Muscle layer of duodenum (tissue), 2 donors: Measurements from ENCODE around the gene CERS4.
"Not testable (repeated sequence)": the region's sequence is repeated elsewhere in the genome, so short reads cannot be mapped to it uniquely, and the experiment has no call there.

ENCODE experiments used
- H3K27ac ChIP-seq: one replicate; pipeline ENCODE4 v1.7.0; 2013; ENCODE audit warnings: mild to moderate bottlenecking, low read length
- H3K27me3 ChIP-seq: one replicate; pipeline ENCODE4 v1.7.0; 2013; ENCODE audit warnings: low read depth, mild to moderate bottlenecking, control low read depth, low read length
- H3K36me3 ChIP-seq, 2 donors: one replicate each; pipeline ENCODE4 v1.7.0; 2013; ENCODE audit warnings: low read length in 2 of 2, control low read depth in 1 of 2, mild to moderate bottlenecking in 1 of 2; ENCODE audit not compliant: insufficient read depth in 2 of 2, control insufficient read depth in 1 of 2
- H3K4me1 ChIP-seq, 2 donors: one replicate each; pipeline ENCODE4 v1.7.0; 2013; ENCODE audit warnings: low read length in 2 of 2, mild to moderate bottlenecking in 2 of 2, control low read depth in 1 of 2, moderate library complexity in 1 of 2; ENCODE audit not compliant: insufficient read depth in 2 of 2, control insufficient read depth in 1 of 2
- H3K4me3 ChIP-seq, 2 donors: one replicate each; pipeline ENCODE4 v1.7.0; 2013; ENCODE audit warnings: low read length in 2 of 2, low read depth in 1 of 2, mild to moderate bottlenecking in 1 of 2
- H3K9me3 ChIP-seq, 2 donors: one replicate each; pipeline ENCODE4 v1.7.0; 2013; ENCODE audit warnings: low read length in 2 of 2, control low read depth in 1 of 2, mild to moderate bottlenecking in 1 of 2; ENCODE audit not compliant: control insufficient read depth in 1 of 2
- donor health status: healthy.

The CERS4 gene

GRCh38 chr19:8196271-8196927 is 12.8 kb upstream of the CERS4 start:
- Histone ChIP-seq H3K9me3 (no peaks in the 10 kb centered on the region), H3K36me3 (no peaks in the 10 kb centered on the region), H3K4me1 (peaks cover 0 to 8% of the 10 kb centered on the region in 2 donors), H3K27ac (no peak overlapping the region), H3K4me3 (no peak overlapping the region), H3K27me3 (no peaks in the 10 kb centered on the region)

GRCh38 chr19:8203288-8204120 is 5.7 kb upstream of the CERS4 start:
- H3K9me3 ChIP-seq, H3K4me3 ChIP-seq, H3K27ac ChIP-seq, H3K4me1 ChIP-seq, H3K27me3 ChIP-seq, H3K36me3 ChIP-seq: not testable (repeated sequence)

- H3K36me3 ChIP-seq = no peaks in the 10 kb centered on the region
- no peak overlapping the region for H3K4me3 ChIP-seq
- H3K9me3 ChIP-seq = no peaks in the 10 kb centered on the region
- H3K27ac ChIP-seq = no peak overlapping the region
- H3K27me3 ChIP-seq = no peaks in the 10 kb centered on the region
- peaks cover 0 to 8% of the 10 kb centered on the region in 2 donors for H3K4me1 ChIP-seq
Measured at GRCh38 chr19:8204961-8205360, 4.2 kb upstream of the CERS4 start.

GRCh38 chr19:8206147-8207087 is 2.8 kb upstream of the CERS4 start:
- no peaks in the 10 kb centered on the region for H3K27me3 ChIP-seq
- H3K36me3 ChIP-seq = no peaks in the 10 kb centered on the region
- H3K9me3 ChIP-seq = no peaks in the 10 kb centered on the region
- H3K4me1 ChIP-seq = peaks cover 6 to 16% of the 10 kb centered on the region in 2 donors
- no peak overlapping the region for H3K4me3 ChIP-seq
- H3K27ac ChIP-seq = no peak overlapping the region

- not testable (repeated sequence) for H3K36me3 ChIP-seq, H3K27ac ChIP-seq, H3K4me3 ChIP-seq, H3K9me3 ChIP-seq, H3K27me3 ChIP-seq
- peaks cover 6 to 16% of the 10 kb centered on the region in 2 donors for H3K4me1 ChIP-seq
Measured at GRCh38 chr19:8207326-8207725, 1.8 kb upstream of the CERS4 start.

GRCh38 chr19:8208119-8208921 is 850 bp upstream of the CERS4 start:
- Histone ChIP-seq H3K4me3 (peak overlapping the region; percentile 31 to 61), H3K36me3 (no peaks in the 10 kb centered on the region), H3K27me3 (no peaks in the 10 kb centered on the region), H3K27ac (no peak overlapping the region), H3K9me3 (no peaks in the 10 kb centered on the region), H3K4me1 (peaks cover 6 to 16% of the 10 kb centered on the region in 2 donors)

- H3K27me3 ChIP-seq = no peaks in the 10 kb centered on the region
- peak overlapping the region; percentile 49 for H3K27ac ChIP-seq
- no peaks in the 10 kb centered on the region for H3K9me3 ChIP-seq
- H3K4me3 ChIP-seq = peak overlapping the region; percentile 73 to 81
- peaks cover 0 to 5% of the 10 kb centered on the region in 2 donors for H3K36me3 ChIP-seq
- peaks cover 6 to 19% of the 10 kb centered on the region in 2 donors for H3K4me1 ChIP-seq
Measured at GRCh38 chr19:8209462-8210378, 550 bp downstream of the CERS4 start.

GRCh38 chr19:8210421-8211101 is 1.4 kb downstream of the CERS4 start:
- H3K27ac ChIP-seq = peak overlapping the region; percentile 49

GRCh38 chr19:8212212-8212611 is 3.0 kb downstream of the CERS4 start:
- Histone ChIP-seq H3K4me3 (no peak overlapping the region), H3K27ac (no peak overlapping the region)

More at GRCh38 chr19:8210421-8211101, 1.4 kb downstream of the CERS4 start:
- peak overlapping the region; percentile 73 to 81 for H3K4me3 ChIP-seq
- peaks cover 6 to 23% of the 10 kb centered on the region in 2 donors for H3K4me1 ChIP-seq
- no peaks in the 10 kb centered on the region for H3K27me3 ChIP-seq
- H3K36me3 ChIP-seq = peaks cover 0 to 5% of the 10 kb centered on the region in 2 donors
- H3K9me3 ChIP-seq = no peaks in the 10 kb centered on the region

More at GRCh38 chr19:8212212-8212611, 3.0 kb downstream of the CERS4 start:
- H3K4me1 ChIP-seq = peaks cover 6 to 23% of the 10 kb centered on the region in 2 donors
- peaks cover 0 to 5% of the 10 kb centered on the region in 2 donors for H3K36me3 ChIP-seq
- H3K9me3 ChIP-seq = no peaks in the 10 kb centered on the region
- no peaks in the 10 kb centered on the region for H3K27me3 ChIP-seq
